Karpas-422 (cell line): ENCODE data around the gene USP7. TPM values are rescaled to one million over a fixed set of nuclear protein-coding genes. Genes with fewer than 3 reads are reported as not detected.
"Not testable (repeated sequence)": the region's sequence is repeated elsewhere in the genome, so short reads cannot be mapped to it uniquely, and the experiment has no call there.

ENCODE experiments used
- DNase-seq: peaks from one replicate; pipeline ENCODE4 v3.0.0-alpha.2; 2015
- H2AFZ ChIP-seq: fragments of 200-600 bp; sonication (generic); 2 replicates; pipeline ENCODE4 v1.6.1; 2014; ENCODE audit warnings: antibody characterized with exemption, low read length, mixed read lengths
- H3K27ac ChIP-seq: fragments of 200-600 bp; sonication (generic); 2 replicates; pipeline ENCODE4 v1.5.1; 2014; ENCODE audit warnings: mild to moderate bottlenecking, low read length, moderate library complexity
- H3K27me3 ChIP-seq: fragments of 200-600 bp; sonication (generic); 2 replicates; pipeline ENCODE4 v1.6.1; 2014; ENCODE audit warnings: low read length, mixed read lengths
- H3K36me3 ChIP-seq: fragments of 200-600 bp; sonication (generic); 2 replicates; pipeline ENCODE4 v1.6.1; 2014; ENCODE audit warnings: low read length, mixed read lengths; ENCODE audit not compliant: insufficient read depth
- H3K4me1 ChIP-seq: fragments of 200-600 bp; sonication (generic); 2 replicates; pipeline ENCODE4 v1.6.1; 2014; ENCODE audit warnings: mild to moderate bottlenecking, low read length, mixed read lengths
- H3K4me2 ChIP-seq: fragments of 200-600 bp; sonication (generic); 2 replicates; pipeline ENCODE4 v1.6.1; 2014; ENCODE audit warnings: low read length, low read depth, mild to moderate bottlenecking; ENCODE audit not compliant: poor library complexity, severe bottlenecking
- H3K4me3 ChIP-seq: fragments of 200-600 bp; sonication (generic); 2 replicates; pipeline ENCODE4 v1.5.1; 2014; ENCODE audit warnings: mild to moderate bottlenecking, antibody characterized with exemption, low read length, mixed read lengths
- H3K79me2 ChIP-seq: fragments of 200-600 bp; sonication (generic); 2 replicates; pipeline ENCODE4 v1.6.1; 2014; ENCODE audit warnings: mild to moderate bottlenecking, low read length, mixed read lengths
- H3K9ac ChIP-seq: fragments of 200-600 bp; sonication (generic); 2 replicates; pipeline ENCODE4 v1.6.0; 2014; ENCODE audit warnings: low read length
- H3K9me2 ChIP-seq: fragments of 200-600 bp; sonication (generic), shearing (Covaris generic); replicated peaks from 2 replicates; pipeline ENCODE4 v1.6.0; 2014; ENCODE audit warnings: mild to moderate bottlenecking, low read length, moderate library complexity; ENCODE audit not compliant: insufficient read depth
- H3K9me3 ChIP-seq: fragments of 300-700, 200-600 bp; sonication (generic); 2 replicates; pipeline ENCODE4 v1.6.1; 2014; ENCODE audit warnings: low read length, mixed read lengths
- H4K20me1 ChIP-seq: fragments of 200-600 bp; sonication (generic); 2 replicates; pipeline ENCODE4 v1.6.1; 2014; ENCODE audit warnings: mild to moderate bottlenecking, antibody characterized with exemption, low read length, low read depth; ENCODE audit not compliant: insufficient read depth
- total RNA-seq: library from RNA; depleted of rRNA; stranded (reverse); fragments of >200 nt; shearing (Covaris generic); gene quantifications from 2 replicates; pipeline ENCODE4 v1.2.3, GENCODE V29; 2014; ENCODE audit warnings: low replicate concordance

USP7 gene
- total RNA-seq, 1 experiment from 2014 or later = 42.5 TPM

DNA sequence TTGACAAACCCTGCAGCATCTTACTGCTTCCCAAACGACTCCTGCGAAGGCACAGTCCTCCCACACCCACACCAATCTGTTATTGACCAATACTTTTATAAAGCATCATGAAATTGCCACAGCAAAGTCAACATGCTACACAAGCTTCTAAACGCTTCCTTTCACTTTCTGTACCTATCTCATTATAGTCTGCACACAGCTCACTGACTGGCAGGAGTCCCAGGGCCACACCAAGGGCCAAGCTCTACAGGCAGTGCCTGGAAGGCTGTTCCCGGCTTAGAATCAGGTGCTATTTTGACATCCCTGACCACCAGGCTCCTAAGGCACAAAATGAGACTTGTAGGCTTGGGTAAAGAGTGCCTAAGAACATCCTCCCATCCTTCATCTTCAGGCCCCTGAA is 39.5 kb downstream of the USP7 start:
- Histone ChIP-seq H3K79me2 (peaks cover 43% of the 10 kb centered on the region), H3K4me2 (no peak overlapping the region), H3K27ac (no peak overlapping the region)

DNA sequence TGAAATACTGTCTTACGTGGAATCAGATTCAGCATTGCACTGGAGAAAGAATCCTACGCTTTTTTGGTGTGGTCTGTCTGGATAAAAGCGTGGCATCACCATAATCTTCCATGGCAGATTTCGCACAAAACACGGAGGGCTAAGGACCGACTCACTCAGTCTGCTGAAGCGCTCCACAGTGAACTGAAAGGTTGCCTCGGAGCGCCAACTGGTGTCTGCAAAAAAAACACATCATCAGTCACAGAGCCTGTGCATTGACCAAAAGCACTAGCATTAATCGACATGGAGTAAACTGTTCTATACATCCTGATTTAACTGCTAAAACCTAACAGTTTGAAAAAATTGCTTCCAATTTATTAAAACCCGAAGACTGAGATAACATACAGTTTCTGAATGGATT is 40.5 kb downstream of the USP7 start:
- H3K27me3 ChIP-seq = no peaks in the 10 kb centered on the region
- H3K9me3 ChIP-seq = no peaks in the 10 kb centered on the region
- H3K36me3 ChIP-seq = peaks cover 20% of the 10 kb centered on the region
- no peaks in the 10 kb centered on the region for H3K9me2 ChIP-seq
- H3K9ac ChIP-seq = no peak overlapping the region
- DNase-seq = no peak
- H4K20me1 ChIP-seq = peaks cover 37% of the 10 kb centered on the region
- peaks cover 18% of the 10 kb centered on the region for H3K4me1 ChIP-seq
- H3K4me3 ChIP-seq = no peak overlapping the region
- H3K27ac ChIP-seq = no peak overlapping the region
- peaks cover 34% of the 10 kb centered on the region for H3K79me2 ChIP-seq
- H3K4me2 ChIP-seq = no peak overlapping the region
- no peak overlapping the region for H2AFZ ChIP-seq

More for the DNA sequence above, 39.5 kb downstream of the USP7 start:
- Histone ChIP-seq H3K9me2 (no peaks in the 10 kb centered on the region), H4K20me1 (peaks cover 43% of the 10 kb centered on the region), H2AFZ (no peak overlapping the region), H3K4me3 (no peak overlapping the region), H3K9ac (no peak overlapping the region), H3K4me1 (peaks cover 28% of the 10 kb centered on the region), H3K9me3 (no peaks in the 10 kb centered on the region), H3K36me3 (peaks cover 26% of the 10 kb centered on the region), H3K27me3 (no peaks in the 10 kb centered on the region)
- DNase-seq = no peak

DNA sequence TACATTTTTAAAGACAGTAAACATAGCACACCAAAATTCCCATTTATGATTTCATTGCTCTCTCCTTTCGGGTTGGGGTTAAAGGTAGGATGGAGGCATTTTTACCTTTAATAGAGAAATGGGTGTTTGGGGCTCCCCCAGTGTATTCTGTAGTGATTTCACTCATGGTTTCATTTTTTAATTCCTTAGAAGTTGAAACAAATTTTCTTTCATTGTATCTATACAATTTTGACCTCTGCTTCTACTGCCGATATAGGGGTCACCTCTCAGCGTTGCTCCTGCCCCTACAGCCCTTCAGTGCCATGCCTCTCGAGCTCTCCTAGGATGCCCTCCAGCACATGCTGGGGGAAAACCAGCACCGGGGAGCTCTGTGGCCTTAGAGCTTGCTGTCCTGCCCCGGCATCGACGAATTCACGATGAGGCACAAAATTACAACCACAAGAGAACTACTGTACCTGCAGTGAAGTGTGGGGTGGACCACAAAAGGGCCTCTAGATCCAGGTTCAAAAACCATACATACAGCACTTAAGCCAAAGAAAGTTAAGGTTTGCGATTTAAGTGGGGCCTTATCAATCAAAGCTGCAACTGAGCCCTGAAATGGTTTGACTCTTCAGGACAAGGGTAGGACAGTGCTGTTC is 42.2 kb downstream of the USP7 start:
- Histone ChIP-seq H3K9me3 (no peaks in the 10 kb centered on the region), H4K20me1 (peaks cover 24% of the 10 kb centered on the region), H3K27ac (no peak overlapping the region)

DNA sequence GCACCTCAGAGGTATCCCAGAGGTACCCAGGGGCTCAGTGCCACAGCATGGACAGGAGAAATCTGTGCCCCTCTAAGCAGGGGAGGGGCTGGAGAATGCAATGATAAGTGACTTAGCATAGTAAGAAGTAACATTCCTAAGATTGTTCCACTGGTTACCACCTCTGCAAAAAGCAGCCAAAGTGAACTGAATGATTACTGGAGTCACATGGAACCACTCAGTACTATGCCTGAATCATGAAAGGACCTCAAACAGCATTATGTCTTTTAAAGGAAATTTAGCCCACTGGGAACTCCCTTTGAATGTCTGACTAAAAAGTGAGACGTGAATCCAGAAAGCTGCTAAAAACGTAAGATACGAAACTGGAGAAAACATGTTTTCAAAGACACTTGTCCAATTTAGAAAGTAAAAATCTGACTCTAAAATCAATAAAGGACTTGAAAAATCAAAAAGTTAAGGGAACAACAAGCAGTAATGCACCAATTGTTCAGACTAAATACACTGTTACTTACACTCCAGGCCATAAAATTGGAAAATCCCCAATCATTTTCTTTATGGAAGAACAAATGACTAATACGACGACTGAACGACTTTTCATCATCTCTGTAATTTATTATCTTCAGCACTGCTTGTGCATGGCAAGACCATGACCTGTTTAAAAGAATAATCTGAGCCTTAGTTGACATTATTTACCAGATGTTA is 42.9 kb downstream of the USP7 start:
- Histone ChIP-seq H3K27ac (no peak overlapping the region), H3K9me2 (no peaks in the 10 kb centered on the region), H3K9ac (no peak overlapping the region), H3K36me3 (peaks cover 23% of the 10 kb centered on the region; the same call in 1 of the 2 replicates), H3K9me3 (no peaks in the 10 kb centered on the region), H3K79me2 (peaks cover 22% of the 10 kb centered on the region), H3K4me1 (peaks cover 30% of the 10 kb centered on the region), H4K20me1 (peaks cover 22% of the 10 kb centered on the region), H3K4me2 (no peak overlapping the region), H3K27me3 (no peaks in the 10 kb centered on the region), H3K4me3 (no peak overlapping the region), H2AFZ (no peak overlapping the region)
- DNase-seq = no peak

More for the DNA sequence above, 42.2 kb downstream of the USP7 start:
- H2AFZ ChIP-seq = no peak overlapping the region
- H3K4me1 ChIP-seq = peaks cover 24% of the 10 kb centered on the region
- H3K9me2 ChIP-seq = no peaks in the 10 kb centered on the region
- peaks cover 16% of the 10 kb centered on the region; the same call in 1 of the 2 replicates for H3K36me3 ChIP-seq
- DNase-seq = no peak
- no peak overlapping the region for H3K4me3 ChIP-seq
- H3K9ac ChIP-seq = no peak overlapping the region
- peaks cover 19% of the 10 kb centered on the region for H3K79me2 ChIP-seq
- no peaks in the 10 kb centered on the region for H3K27me3 ChIP-seq
- H3K4me2 ChIP-seq = no peak overlapping the region

DNA sequence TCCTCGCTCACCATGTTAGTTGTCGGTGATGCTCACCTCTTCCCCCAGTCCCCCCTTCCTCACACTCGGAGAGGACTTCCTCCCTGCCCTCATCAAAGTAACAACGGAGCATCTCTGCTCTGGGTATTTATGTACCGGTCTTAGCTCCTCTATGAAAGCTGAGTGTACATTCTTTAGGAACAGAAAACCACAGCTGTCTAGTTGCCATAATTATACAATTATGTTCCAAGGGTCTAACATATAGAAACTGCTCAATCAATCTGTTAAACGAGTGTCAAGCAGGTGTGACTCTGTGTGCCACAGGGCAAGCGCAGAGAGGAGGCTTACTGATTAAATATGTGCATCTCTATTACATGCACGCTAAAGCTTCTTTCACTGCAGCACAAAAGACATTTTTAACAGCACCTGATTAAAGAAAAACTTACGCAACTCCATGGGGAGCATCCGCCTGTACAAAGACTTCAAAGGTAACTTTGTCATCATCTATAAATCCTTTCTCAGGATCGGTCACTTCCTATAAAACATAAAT is 43.7 kb downstream of the USP7 start:
- Histone ChIP-seq H3K79me2 (peaks cover 17% of the 10 kb centered on the region), H4K20me1 (peaks cover 17% of the 10 kb centered on the region)

DNA sequence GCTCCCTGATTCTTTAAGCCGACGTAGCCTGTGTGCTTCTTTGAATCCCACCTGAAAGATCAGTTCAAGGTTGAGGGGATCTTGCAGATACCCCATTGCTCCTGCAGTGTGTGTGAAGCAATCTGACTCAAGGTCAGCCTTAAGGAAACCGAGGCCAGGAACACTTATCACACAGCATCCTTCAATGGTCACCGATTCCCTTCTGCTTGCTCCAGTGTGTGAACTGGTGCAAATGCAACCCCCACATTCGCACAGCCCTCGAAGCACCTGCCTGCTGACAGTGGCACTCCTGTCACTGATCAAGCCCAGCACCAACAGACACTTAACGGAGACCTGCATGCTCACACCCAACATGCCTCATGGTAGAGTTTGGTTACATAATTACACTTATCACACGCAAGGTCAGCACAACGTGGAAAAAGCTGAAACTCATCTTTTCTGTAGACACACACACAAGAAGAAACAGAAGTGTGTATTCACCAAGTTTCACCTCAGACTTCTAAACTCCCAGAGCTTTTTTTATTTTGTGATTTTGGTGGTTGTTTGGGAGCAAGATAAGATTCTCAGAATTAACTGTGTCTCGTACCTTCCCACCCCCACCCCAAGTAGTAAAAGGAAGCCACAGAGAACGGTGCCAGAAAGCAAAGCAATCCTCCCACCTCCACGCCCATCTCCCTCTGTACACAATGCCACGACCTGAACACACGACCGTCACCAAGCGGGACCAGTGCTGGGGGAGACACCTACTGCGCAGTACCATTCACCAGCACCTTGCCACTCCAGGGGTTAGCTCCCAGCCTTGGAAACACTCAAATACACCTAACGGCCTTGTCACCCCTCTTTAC is 44.4 kb downstream of the USP7 start:
- Histone ChIP-seq H4K20me1 (peaks cover 14% of the 10 kb centered on the region), H3K79me2 (peaks cover 14% of the 10 kb centered on the region), H3K36me3 (peaks cover 32% of the 10 kb centered on the region; the same call in 1 of the 2 replicates), H3K9me2 (no peaks in the 10 kb centered on the region), H3K4me1 (peaks cover 23% of the 10 kb centered on the region), H3K27me3 (no peaks in the 10 kb centered on the region), H3K9ac (no peak overlapping the region), H3K27ac (no peak overlapping the region), H3K4me2 (no peak overlapping the region), H3K9me3 (no peaks in the 10 kb centered on the region), H3K4me3 (no peak overlapping the region), H2AFZ (no peak overlapping the region)
- no peak for DNase-seq

More for the DNA sequence above, 43.7 kb downstream of the USP7 start:
- DNase-seq = no peak
- Histone ChIP-seq H3K4me3 (no peak overlapping the region), H3K9me2 (no peaks in the 10 kb centered on the region), H3K4me2 (no peak overlapping the region), H3K9me3 (no peaks in the 10 kb centered on the region), H3K36me3 (peaks cover 27% of the 10 kb centered on the region; the same call in 1 of the 2 replicates), H3K27me3 (no peaks in the 10 kb centered on the region), H2AFZ (no peak overlapping the region), H3K27ac (no peak overlapping the region), H3K4me1 (peaks cover 29% of the 10 kb centered on the region), H3K9ac (no peak overlapping the region)

DNA sequence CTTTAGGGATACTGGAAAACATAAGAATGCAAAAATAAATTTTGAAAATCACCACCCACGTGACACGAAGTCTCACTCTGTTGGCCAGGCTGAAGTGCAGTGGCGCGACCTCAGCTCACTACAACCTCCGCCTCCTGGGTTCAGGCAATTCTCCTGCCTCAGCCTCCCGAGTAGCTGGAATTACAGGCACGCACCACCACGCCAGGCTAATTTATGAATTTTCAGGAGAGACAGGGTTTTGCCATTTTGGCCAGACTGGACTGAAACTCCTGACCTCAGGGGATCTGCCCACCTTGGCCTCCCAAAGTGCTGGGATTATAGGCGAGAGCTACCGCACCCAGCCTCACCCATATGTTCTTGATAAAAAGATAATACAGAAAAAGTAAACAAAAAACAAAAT is 46.4 kb downstream of the USP7 start:
- peak overlapping the region; percentile 38 for H3K4me2 ChIP-seq
- H3K27ac ChIP-seq = peak overlapping the region; percentile 51
- DNase-seq, H3K9me2 ChIP-seq, H3K4me3 ChIP-seq, H2AFZ ChIP-seq, H3K27me3 ChIP-seq, H3K9ac ChIP-seq, H3K9me3 ChIP-seq: not testable (repeated sequence)
- peaks cover 15% of the 10 kb centered on the region; the same call in 1 of the 2 replicates for H3K79me2 ChIP-seq
- H4K20me1 ChIP-seq = peaks cover 11% of the 10 kb centered on the region; the same call in 1 of the 2 replicates
- H3K36me3 ChIP-seq = peaks cover 25% of the 10 kb centered on the region; the same call in 1 of the 2 replicates
- peaks cover 19% of the 10 kb centered on the region for H3K4me1 ChIP-seq
